PFSK-1 (cell line): ENCODE data around the gene RNU1-1.

Experiments
- FOXP2 ChIP-seq: optimal IDR thresholded peaks from 2 replicates; pipeline ENCODE3; 2011; ENCODE audit warnings: borderline replicate concordance, control low read depth, inconsistent platforms; ENCODE audit not compliant: insufficient read depth; ENCODE audit errors: extremely low read length, extremely low read depth
- POLR2AphosphoS5 ChIP-seq: IDR thresholded peaks from 2 replicates; pipeline ENCODE4 v1.6.1; 2012; ENCODE audit warnings: low read depth, mild to moderate bottlenecking, control low read depth, low read length, moderate library complexity
- REST ChIP-seq, 2 experiments: IDR thresholded peaks; 2 replicates each; pipeline versions ENCODE4 v1.6.1 to v1.8.0; 2011 to 2012; ENCODE audit warnings: low read depth in 2 of 2, low read length in 2 of 2, control low read depth in 1 of 2, inconsistent platforms in 1 of 2, mild to moderate bottlenecking in 1 of 2, moderate library complexity in 1 of 2; ENCODE audit not compliant: insufficient read depth in 1 of 2
- SIN3A ChIP-seq: IDR thresholded peaks from 2 replicates; pipeline ENCODE4 v1.6.1; 2012; ENCODE audit warnings: mild to moderate bottlenecking, low read length, moderate library complexity, borderline replicate concordance; ENCODE audit not compliant: insufficient read depth
- TAF1 ChIP-seq: IDR thresholded peaks from 2 replicates; pipeline ENCODE4 v1.6.1; 2012; ENCODE audit warnings: low read length, control low read depth, borderline replicate concordance; ENCODE audit not compliant: insufficient read depth

RNU1-1 gene

GRCh38 chr1:16491056-16491675 lies 22.9 kb downstream of the RNU1-1 start:
- no peak for TF ChIP-seq REST (IDR thresholded peaks at IDR 0.05; ENCODE audit: insufficient read depth in 1 of 2, low read depth in 2 of 2, low read length in 2 of 2)
- TF ChIP-seq TAF1, result no peak
- TF ChIP-seq FOXP2, result no peak
- no peak for TF ChIP-seq POLR2AphosphoS5
- no peak for TF ChIP-seq SIN3A

GRCh38 chr1:16484931-16485330 lies 29.2 kb downstream of the RNU1-1 start:
- no peak for TF ChIP-seq TAF1
- TF ChIP-seq FOXP2, result no peak
- no peak for TF ChIP-seq POLR2AphosphoS5
- TF ChIP-seq SIN3A, result no peak
- no peak for TF ChIP-seq REST (IDR thresholded peaks at IDR 0.05; ENCODE audit: insufficient read depth in 1 of 2, low read depth in 2 of 2, low read length in 2 of 2)

DNA sequence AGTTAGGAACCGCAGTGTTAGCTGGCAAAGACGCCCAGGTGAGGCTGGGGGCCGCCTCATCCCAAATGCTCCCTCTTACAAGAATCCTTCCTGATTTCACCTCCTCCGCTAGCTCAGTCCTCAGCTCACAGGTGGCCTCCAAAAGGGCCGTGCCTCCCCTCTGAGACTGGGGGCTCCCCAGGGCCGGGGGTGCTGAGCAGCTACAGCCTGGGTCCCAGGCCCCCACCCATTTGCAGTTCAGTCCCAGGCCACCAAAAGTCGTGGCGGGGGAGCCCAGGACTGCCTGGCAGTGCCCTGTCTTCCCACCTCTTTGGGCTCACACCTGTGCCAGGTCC lies 29.6 kb downstream of the RNU1-1 start:
- TF ChIP-seq POLR2AphosphoS5 (no peak), SIN3A (no peak), REST (IDR thresholded peaks at IDR 0.05; ENCODE audit: insufficient read depth in 1 of 2, low read depth in 2 of 2, low read length in 2 of 2) (no peak)

DNA sequence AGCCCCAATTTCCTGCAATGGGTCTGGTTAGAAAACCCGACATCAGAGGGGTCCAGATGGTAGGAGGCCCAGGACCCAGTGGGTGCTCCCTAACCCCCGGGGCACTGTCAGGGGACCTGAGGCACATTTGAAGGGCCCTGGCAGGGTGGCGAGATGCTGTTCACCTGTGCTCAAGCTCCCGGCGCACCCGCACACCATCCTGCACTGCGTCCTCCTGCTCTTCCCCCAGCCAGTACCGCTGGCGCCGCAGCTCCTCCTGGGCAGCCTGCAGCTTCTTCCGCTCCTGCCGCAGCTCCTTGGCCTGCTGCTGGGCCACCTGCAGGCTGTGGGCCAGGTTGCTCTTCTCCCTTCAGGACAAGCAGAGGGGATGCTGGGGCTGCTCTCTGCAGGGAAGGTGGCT lies 36.0 kb downstream of the RNU1-1 start:
- no peak for TF ChIP-seq TAF1

- TF ChIP-seq TAF1 (no peak), SIN3A (no peak), REST (IDR thresholded peaks at IDR 0.05; ENCODE audit: insufficient read depth in 1 of 2, low read depth in 2 of 2, low read length in 2 of 2) (no peak), POLR2AphosphoS5 (no peak), FOXP2 (no peak)
Observed at GRCh38 chr1:16474166-16474800, 39.8 kb downstream of the RNU1-1 start.
